MM.1S (cell line): ENCODE data around the gene RAMP1.
"Not testable (repeated sequence)": the region's sequence is repeated elsewhere in the genome, so short reads cannot be mapped to it uniquely, and the experiment has no call there.

ENCODE experiments used
- DNase-seq: peaks from one replicate; pipeline ENCODE4 v3.0.0-alpha.2; 2015
- H2AFZ ChIP-seq: fragments of 300-600 bp; sonication (generic); 2 replicates; pipeline ENCODE4 v1.6.0; 2016; ENCODE audit warnings: antibody characterized with exemption, low read length
- H3F3A ChIP-seq: fragments of 300-600 bp; sonication (generic); 2 replicates; pipeline ENCODE4 v1.6.1; 2016; ENCODE audit warnings: mild to moderate bottlenecking, antibody characterized with exemption, low read length, moderate library complexity, mixed read lengths; ENCODE audit not compliant: insufficient read depth
- H3K27ac ChIP-seq: fragments of 300-600 bp; sonication (generic); 2 replicates; pipeline ENCODE4 v1.5.1; 2016; ENCODE audit warnings: mild to moderate bottlenecking, low read length
- H3K27me3 ChIP-seq: fragments of 300-600 bp; sonication (generic); replicated peaks from 2 replicates; pipeline ENCODE4 v1.6.0; 2016; ENCODE audit warnings: low read length; ENCODE audit not compliant: insufficient read depth
- H3K36me3 ChIP-seq: fragments of 300-600 bp; sonication (generic); replicated peaks from 2 replicates; pipeline ENCODE4 v1.6.1; 2016; ENCODE audit warnings: mild to moderate bottlenecking, low read length, mixed read lengths; ENCODE audit not compliant: insufficient read depth
- H3K4me1 ChIP-seq: fragments of 300-600 bp; sonication (generic); 2 replicates; pipeline ENCODE4 v1.6.1; 2016; ENCODE audit warnings: low read length, mixed read lengths
- H3K4me2 ChIP-seq: fragments of 300-600 bp; sonication (generic); 2 replicates; pipeline ENCODE4 v1.6.0; 2016; ENCODE audit warnings: low read depth, low read length
- H3K4me3 ChIP-seq: fragments of 300-600 bp; sonication (generic); 2 replicates; pipeline ENCODE4 v1.5.1; 2016; ENCODE audit warnings: low read length, mixed read lengths
- H3K79me2 ChIP-seq: fragments of 300-600 bp; sonication (generic); 2 replicates; pipeline ENCODE4 v1.6.1; 2016; ENCODE audit warnings: mixed run types, low read length, mixed read lengths
- H3K9ac ChIP-seq: fragments of 300-600 bp; sonication (generic); 2 replicates; pipeline ENCODE4 v1.6.1; 2016; ENCODE audit warnings: low read length, mixed read lengths
- H3K9me2 ChIP-seq: fragments of 300-600 bp; sonication (generic); replicated peaks from 2 replicates; pipeline ENCODE4 v1.6.1; 2016; ENCODE audit warnings: mild to moderate bottlenecking, low read length, mixed read lengths; ENCODE audit not compliant: insufficient read depth
- H3K9me3 ChIP-seq: fragments of 300-600 bp; sonication (generic); replicated peaks from 2 replicates; pipeline ENCODE4 v1.6.1; 2016; ENCODE audit warnings: mild to moderate bottlenecking, low read length, mixed read lengths; ENCODE audit not compliant: insufficient read depth
- H4K20me1 ChIP-seq: fragments of 300-600 bp; sonication (generic); 2 replicates; pipeline ENCODE4 v1.6.1; 2016; ENCODE audit warnings: mild to moderate bottlenecking, low read length, moderate library complexity, mixed read lengths; ENCODE audit not compliant: insufficient read depth
- EZH2 ChIP-seq: fragments of 300-600 bp; sonication (generic); optimal IDR thresholded peaks from 2 replicates; pipeline ENCODE3; 2017; ENCODE audit warnings: low read depth, mild to moderate bottlenecking, antibody characterized with exemption, low read length, mixed read lengths
- EZH2phosphoT487 ChIP-seq: fragments of 300-600 bp; sonication (generic); IDR thresholded peaks from 2 replicates; pipeline ENCODE4 v1.6.1; 2018; ENCODE audit warnings: antibody characterized with exemption, low read length
- TF ChIP-seq, protein P1 (sequence below): fragments of 300-600 bp; sonication (generic); IDR thresholded peaks from 2 replicates; pipeline ENCODE4 v1.5.1; 2016; ENCODE audit warnings: antibody characterized with exemption, low read length, mixed read lengths

Gene RAMP1

DNA sequence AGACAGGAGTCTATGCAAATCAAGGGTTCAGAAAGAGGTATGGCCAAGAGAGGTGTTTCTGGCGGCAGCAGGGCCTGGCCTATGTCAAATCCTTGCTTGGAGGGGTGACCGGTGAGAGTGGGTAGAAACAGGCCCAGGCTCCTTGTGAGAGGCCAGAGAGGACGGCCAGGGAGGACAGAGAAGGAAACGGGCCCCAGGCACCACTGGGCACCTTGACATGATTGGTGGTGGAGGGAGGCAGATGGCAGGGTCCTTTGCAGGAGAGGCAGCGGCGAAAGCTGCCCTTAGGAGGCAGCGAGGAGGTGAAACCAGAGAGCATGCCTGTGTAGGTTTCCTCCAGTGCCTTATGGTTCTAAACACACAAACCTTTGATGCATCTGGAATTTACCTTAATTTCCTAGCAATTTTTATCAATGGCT is 6.2 kb downstream of the RAMP1 start:
- H2AFZ ChIP-seq: no peak overlapping the region

DNA sequence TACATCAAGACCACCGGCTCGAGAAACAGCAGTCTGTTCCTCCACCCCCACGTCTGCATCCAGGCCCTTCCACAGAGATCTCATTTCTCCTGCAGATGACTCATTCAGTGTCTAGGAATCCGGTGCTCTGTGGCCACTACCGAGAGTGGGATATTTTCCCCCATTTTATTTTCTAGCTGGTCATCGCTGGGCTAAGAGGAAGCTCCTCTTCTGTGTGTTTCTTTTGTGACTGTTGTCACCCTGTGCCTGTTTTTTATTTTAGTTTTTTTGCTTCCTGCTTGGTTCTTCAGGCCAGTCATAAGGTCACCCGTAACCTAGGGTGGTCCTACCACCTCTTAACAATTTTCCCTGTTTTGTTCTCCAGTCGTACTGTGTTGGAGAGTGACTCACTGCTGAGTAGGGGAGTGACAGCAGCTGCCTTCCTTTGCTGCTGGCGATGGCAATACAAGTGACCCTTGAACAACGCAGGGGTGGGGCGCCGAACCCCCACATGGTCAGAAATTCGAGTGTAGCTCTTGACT is 6.7 kb downstream of the RAMP1 start:
- no peaks in the 10 kb centered on the region for H3K36me3 ChIP-seq
- no peaks in the 10 kb centered on the region for H3F3A ChIP-seq
- H2AFZ ChIP-seq: no peak overlapping the region
- H3K27ac ChIP-seq: no peak overlapping the region
- no peaks in the 10 kb centered on the region for H3K4me1 ChIP-seq
- no peaks in the 10 kb centered on the region for H3K9me2 ChIP-seq
- no peak overlapping the region for H3K9ac ChIP-seq
- H3K27me3 ChIP-seq: peaks cover under 1% of the 10 kb centered on the region; the same call in 1 of the 2 replicates
- DNase-seq: no peak
- TF ChIP-seq EZH2: no peak
- no peak for TF ChIP-seq EZH2phosphoT487
- TF ChIP-seq, protein P1, sequence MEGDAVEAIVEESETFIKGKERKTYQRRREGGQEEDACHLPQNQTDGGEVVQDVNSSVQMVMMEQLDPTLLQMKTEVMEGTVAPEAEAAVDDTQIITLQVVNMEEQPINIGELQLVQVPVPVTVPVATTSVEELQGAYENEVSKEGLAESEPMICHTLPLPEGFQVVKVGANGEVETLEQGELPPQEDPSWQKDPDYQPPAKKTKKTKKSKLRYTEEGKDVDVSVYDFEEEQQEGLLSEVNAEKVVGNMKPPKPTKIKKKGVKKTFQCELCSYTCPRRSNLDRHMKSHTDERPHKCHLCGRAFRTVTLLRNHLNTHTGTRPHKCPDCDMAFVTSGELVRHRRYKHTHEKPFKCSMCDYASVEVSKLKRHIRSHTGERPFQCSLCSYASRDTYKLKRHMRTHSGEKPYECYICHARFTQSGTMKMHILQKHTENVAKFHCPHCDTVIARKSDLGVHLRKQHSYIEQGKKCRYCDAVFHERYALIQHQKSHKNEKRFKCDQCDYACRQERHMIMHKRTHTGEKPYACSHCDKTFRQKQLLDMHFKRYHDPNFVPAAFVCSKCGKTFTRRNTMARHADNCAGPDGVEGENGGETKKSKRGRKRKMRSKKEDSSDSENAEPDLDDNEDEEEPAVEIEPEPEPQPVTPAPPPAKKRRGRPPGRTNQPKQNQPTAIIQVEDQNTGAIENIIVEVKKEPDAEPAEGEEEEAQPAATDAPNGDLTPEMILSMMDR: no peak
- no peaks in the 10 kb centered on the region for H4K20me1 ChIP-seq
- H3K4me3 ChIP-seq: no peak overlapping the region
- H3K9me3 ChIP-seq: no peaks in the 10 kb centered on the region
- H3K4me2 ChIP-seq: no peak overlapping the region
- H3K79me2 ChIP-seq: no peaks in the 10 kb centered on the region

More for the DNA sequence above, 6.2 kb downstream of the RAMP1 start:
- Histone ChIP-seq H3K36me3 (no peaks in the 10 kb centered on the region), H3K79me2 (no peaks in the 10 kb centered on the region), H3F3A (no peaks in the 10 kb centered on the region), H3K4me1 (no peaks in the 10 kb centered on the region), H3K27ac (no peak overlapping the region), H3K4me2 (no peak overlapping the region), H3K9ac (no peak overlapping the region), H3K27me3 (peaks cover 6% of the 10 kb centered on the region), H3K9me2 (no peaks in the 10 kb centered on the region), H3K9me3 (no peaks in the 10 kb centered on the region), H4K20me1 (no peaks in the 10 kb centered on the region), H3K4me3 (no peak overlapping the region)
- TF ChIP-seq, protein P1: no peak
- TF ChIP-seq EZH2: no peak
- TF ChIP-seq EZH2phosphoT487: no peak
- no peak for DNase-seq

DNA sequence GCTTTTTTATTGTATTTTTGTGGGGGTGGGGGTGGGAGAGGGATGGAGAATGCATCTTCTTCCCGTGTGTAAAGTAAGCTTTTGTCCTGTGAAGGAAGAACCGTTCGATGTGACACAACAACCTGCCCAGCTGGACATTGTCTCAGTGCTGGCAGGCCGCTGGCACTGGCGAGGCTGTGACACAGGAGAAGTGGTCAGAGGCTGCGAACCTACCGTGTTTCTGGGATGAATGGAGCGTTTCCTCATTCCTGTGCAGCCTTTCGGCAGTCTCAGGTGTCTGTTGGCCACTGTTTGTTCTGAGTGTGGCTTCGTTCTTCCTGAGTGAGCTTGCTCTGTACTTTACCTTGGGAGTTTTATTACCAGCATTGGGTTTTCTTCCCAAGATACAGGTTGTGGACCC is 8.0 kb downstream of the RAMP1 start:
- H3K27me3 ChIP-seq: no peaks in the 10 kb centered on the region
- H4K20me1 ChIP-seq: no peaks in the 10 kb centered on the region
- H3F3A ChIP-seq: no peaks in the 10 kb centered on the region
- H2AFZ ChIP-seq: no peak overlapping the region
- no peaks in the 10 kb centered on the region for H3K9me3 ChIP-seq
- DNase-seq: no peak
- H3K4me1 ChIP-seq: no peaks in the 10 kb centered on the region
- H3K9me2 ChIP-seq: no peaks in the 10 kb centered on the region
- no peak overlapping the region for H3K27ac ChIP-seq
- no peak overlapping the region for H3K4me3 ChIP-seq
- no peaks in the 10 kb centered on the region for H3K79me2 ChIP-seq
- TF ChIP-seq, protein P1: no peak
- no peak for TF ChIP-seq EZH2phosphoT487
- TF ChIP-seq EZH2: no peak
- H3K36me3 ChIP-seq: no peaks in the 10 kb centered on the region
- no peak overlapping the region for H3K4me2 ChIP-seq
- H3K9ac ChIP-seq: no peak overlapping the region

DNA sequence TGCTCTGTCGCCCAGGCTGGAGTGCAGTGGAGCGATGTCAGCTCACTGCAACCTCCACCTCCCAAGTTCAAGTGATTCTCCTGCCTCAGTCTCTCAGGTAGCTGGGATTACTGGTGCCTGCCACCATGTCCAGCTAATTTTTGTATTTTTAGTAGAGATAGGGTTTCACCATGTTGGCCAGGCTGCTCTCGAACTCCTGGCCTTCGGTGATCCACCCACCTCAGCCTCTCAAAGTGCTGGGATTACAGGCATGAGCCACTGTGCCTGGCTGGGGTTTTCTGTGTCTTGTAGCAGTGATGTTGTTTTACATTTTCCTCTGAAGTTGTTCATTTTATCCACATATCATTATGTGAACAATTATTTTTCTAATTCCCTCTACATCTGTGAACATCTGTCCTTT is 8.7 kb downstream of the RAMP1 start:
- H3K27me3 ChIP-seq, H3K4me3 ChIP-seq, H3K4me1 ChIP-seq, H3K9me2 ChIP-seq, H3F3A ChIP-seq, H3K9me3 ChIP-seq, DNase-seq, H4K20me1 ChIP-seq, H2AFZ ChIP-seq, H3K79me2 ChIP-seq, H3K27ac ChIP-seq, H3K9ac ChIP-seq, H3K36me3 ChIP-seq, H3K4me2 ChIP-seq: not testable (repeated sequence)
